GM23248 (cell line): Measurements from ENCODE around the gene STIM1.

Experiments used
- EZH2 ChIP-seq: fragments of 200-600 bp; sonication (generic); IDR thresholded peaks from 2 replicates; pipeline ENCODE4 v1.6.1; 2018; ENCODE audit warnings: antibody characterized with exemption, mild to moderate bottlenecking; ENCODE audit not compliant: insufficient read depth, poor library complexity, severe bottlenecking
- EZH2phosphoT487 ChIP-seq: fragments of 200-600 bp; sonication (generic); IDR thresholded peaks from 2 replicates; pipeline ENCODE4 v1.6.1; 2018; ENCODE audit warnings: antibody characterized with exemption, moderate library complexity, mild to moderate bottlenecking, low read depth; ENCODE audit not compliant: insufficient read depth

- no peak for TF ChIP-seq EZH2
- no peak for TF ChIP-seq EZH2phosphoT487
Observed at GRCh38 chr11:3913921-3914320, 58.5 kb downstream of the STIM1 start.
